Activated T-helper 1 cell treated with anti-CD3 and anti-CD28 coated beads, Interleukin-2, amount 50 U/mL, for 16 hours (primary cell): ENCODE measurements around the gene PDPK1.
"Not testable (repeated sequence)": the region's sequence is repeated elsewhere in the genome, so short reads cannot be mapped to it uniquely, and the experiment has no call there.

Source experiments
- DNase-seq, 2 donors: peaks; one replicate each; pipeline ENCODE4 v3.0.0-alpha.2; 2020; ENCODE audit warnings: low read depth in 1 of 2, low spot score in 1 of 2

The PDPK1 gene

DNA sequence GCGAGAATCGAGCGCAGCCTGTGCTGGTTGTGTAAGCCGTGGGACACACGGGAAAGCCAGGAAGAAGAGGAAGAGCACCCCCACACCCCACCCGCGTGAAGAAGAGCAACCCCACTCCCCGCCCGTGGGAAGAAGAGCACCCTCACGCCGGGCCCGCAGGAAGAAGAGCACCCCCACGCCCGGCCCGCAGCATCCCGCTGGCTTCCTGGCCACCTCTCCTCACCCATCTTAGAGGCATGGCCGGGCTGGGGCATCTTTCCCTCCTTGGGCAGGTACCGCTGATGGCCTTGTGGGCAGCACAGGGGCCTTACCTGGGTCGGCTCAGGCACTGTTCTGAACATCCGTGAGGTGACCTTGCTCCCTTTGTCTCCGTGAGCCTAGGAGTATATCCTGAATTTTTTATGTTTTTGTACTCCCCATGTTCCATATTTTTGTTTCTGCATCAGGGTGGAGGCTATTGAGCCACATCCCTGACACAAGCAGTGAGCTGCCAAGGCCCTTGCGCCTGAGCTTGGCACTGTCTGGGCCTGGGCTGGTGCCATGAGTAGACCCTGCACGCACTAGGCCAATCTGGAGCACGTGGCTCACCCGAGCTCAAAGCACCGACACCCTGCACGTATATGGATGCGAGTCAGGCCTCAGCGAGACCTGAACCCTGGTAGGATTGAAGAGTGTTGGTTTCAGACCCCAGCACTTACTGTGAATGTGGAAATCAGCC lies 73.1 kb downstream of the PDPK1 start:
- DNase-seq = no peak

- no peak for DNase-seq
These were observed 73.7 kb downstream of the PDPK1 start for GRCh38 chr16:2611499-2611862.

DNA sequence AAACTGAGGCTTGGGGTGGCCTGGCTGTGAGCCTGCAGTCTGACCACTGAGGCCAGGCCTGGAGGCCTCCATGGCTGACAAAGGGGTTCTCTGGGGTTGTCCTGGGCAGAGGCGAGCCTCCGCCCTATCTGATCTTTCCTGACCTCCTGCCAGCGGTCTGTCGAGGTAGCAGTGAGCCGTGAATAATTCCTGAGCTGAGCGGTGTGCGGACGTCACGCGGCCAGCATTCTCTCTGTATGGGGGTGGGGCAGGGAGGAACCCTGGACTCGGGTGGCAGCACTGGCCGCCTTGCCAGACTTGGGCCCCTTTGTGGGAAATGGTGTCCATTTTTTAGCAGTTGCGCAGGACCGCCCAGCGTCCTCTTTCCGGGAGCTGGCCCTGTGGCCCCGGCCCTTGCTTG lies 74.1 kb downstream of the PDPK1 start:
- not testable (repeated sequence) for DNase-seq

DNA sequence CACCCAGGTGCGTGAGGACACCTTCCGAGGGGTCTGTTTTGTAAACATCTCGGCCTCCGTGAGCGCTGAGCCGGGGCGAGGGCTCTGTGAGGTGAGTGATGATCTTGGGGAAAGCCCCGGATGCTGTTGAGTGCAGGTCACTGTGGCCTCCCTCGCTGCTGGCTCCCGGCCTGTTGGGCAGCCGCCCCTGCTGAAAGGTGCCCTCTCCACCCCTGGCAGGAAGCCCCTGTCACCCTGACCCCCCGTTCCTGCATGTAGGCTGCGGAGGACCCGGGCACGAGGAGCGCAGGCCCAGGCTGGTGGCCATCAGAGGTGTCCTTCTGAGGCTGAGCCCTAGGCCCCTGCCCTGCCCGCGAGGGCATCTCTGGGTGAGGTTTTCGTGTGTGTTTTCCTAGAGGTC lies 75.4 kb downstream of the PDPK1 start:
- not testable (repeated sequence) for DNase-seq

DNA sequence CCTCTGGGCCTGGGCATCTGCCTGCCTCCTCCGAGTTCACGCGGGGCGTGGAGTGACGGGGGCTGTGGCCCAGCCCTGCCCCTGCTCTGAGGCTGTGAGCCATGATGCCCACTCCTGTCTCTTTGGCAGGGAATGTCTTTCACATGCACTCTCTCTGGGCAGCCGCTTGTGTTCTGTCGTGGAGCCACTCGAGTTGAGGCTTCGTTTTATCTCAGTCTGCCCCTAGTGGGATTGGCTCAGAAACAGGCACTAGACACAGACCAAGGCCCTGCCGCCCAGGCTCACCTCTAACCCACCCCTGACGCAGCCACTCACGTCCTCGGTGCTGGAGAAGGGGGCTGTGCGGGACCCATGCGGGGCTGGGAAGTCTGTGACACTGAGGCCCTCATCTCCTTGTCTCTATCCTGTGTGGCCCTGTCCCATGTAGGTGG lies 77.0 kb downstream of the PDPK1 start:
- no peak for DNase-seq

- not testable (repeated sequence) for DNase-seq
These were observed 81.1 kb downstream of the PDPK1 start for GRCh38 chr16:2618964-2619363.

- not testable (repeated sequence) for DNase-seq
These were observed 81.8 kb downstream of the PDPK1 start for GRCh38 chr16:2619628-2620027.

- DNase-seq = not testable (repeated sequence)
These were observed 83.0 kb downstream of the PDPK1 start for GRCh38 chr16:2620870-2621269.

DNA sequence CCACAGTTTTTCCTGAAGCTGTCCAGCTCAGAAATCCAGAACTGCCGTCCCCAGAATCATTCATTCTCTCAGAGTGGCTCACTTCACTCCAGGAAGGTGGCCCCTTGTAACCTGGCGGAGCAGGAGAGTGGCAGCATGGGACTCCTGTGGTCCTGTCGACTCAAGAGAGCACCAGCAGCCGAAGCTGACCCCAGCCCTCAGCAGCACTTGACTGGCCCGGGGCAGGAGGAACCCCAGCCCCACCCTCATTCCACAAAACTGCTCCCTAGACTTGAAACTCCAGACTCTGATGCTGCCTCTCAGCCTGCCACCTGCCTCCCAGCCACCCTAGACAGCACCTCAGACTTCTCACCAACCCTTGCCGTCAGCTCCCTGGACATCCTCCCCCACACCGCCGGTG lies 83.6 kb downstream of the PDPK1 start:
- DNase-seq = not testable (repeated sequence)

DNA sequence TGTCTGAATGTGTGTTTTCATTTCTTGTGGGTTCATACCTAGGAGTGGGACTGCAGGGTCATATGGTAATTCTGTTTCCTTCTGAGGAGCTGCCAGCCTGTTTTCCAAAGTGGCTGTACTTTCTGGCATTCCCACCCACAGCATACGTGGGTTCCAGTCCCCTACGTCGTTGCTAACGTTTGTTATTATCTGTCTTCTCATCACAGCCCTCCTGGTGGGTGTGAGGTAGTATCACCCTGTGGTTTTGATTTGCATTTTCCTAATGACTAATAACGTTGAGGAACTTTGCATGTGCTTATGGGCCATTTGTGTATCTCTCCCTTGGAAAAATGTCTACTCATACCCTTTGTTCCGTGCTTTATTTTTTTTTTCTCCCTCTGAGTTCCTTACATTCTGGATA lies 89.3 kb downstream of the PDPK1 start:
- DNase-seq = not testable (repeated sequence)

- DNase-seq = not testable (repeated sequence)
These were observed 93.4 kb downstream of the PDPK1 start for GRCh38 chr16:2631203-2631602.

- DNase-seq = not testable (repeated sequence)
These were observed 94.5 kb downstream of the PDPK1 start for GRCh38 chr16:2632291-2632690.

GRCh38 chr16:2639071-2639721 lies 101.4 kb downstream of the PDPK1 start:
- peak; percentile 16 to 48 for DNase-seq

DNA sequence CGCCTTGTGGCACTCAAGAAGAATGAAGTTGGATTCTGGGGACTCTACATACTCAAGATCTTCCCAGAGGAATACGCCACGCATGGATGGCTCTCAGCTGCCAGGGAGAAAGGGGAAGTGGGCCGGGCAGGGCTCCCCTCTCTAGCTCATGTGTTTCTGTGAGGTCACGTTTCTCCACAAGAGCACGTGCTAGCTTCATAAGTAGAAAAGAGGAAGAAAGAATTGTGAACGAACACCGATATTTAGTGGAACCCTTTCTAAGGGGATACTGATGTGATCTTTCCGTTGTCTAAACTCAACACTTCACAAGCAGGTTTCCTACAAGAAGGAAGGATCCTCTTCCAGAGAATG lies 101.9 kb downstream of the PDPK1 start:
- not testable (repeated sequence) for DNase-seq

GRCh38 chr16:2642561-2642960 lies 104.7 kb downstream of the PDPK1 start:
- DNase-seq = not testable (repeated sequence)

DNA sequence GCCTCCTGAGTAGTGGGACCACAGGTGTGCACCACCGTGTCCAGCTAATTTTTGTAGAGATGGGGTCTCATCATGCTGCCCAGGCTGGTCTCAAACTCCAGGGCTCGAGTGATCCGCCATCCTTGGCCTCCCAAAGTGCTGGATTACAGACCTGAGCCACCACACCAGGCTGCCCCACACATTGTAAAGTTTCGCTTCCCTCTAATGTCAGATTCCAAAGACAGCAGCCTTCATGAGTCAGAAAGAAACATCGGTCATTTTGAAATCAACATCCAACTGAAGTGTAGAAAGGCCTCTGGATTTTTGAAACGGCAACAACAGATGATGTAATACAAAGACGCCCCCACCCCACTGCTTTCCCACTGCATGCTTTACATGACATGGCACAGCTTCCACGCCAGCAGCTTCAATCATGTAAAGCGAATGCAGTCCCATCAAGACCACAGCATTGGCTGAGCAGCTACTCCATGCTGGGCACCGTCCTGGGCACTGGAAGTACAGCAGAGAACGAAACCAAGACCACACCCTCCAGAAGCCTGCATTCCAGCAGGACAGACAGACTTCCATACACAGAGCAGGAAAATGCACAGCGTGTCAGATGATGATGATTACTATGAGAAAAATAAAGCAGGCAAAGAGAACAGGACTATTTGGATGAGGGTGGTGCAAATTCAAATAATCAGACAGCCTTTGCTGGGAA lies 107.1 kb downstream of the PDPK1 start:
- not testable (repeated sequence) for DNase-seq

GRCh38 chr16:2651268-2651871 lies 113.5 kb downstream of the PDPK1 start:
- DNase-seq = not testable (repeated sequence)
